ENCODE results near the gene PXDC1. TPM values are rescaled to one million over a fixed set of nuclear protein-coding genes. Genes with fewer than 3 reads are reported as not detected.

The PXDC1 gene
- total and polyA plus RNA-seq, 7 donors: 9.8 to 32.0 (median 22.5) TPM

DNA sequence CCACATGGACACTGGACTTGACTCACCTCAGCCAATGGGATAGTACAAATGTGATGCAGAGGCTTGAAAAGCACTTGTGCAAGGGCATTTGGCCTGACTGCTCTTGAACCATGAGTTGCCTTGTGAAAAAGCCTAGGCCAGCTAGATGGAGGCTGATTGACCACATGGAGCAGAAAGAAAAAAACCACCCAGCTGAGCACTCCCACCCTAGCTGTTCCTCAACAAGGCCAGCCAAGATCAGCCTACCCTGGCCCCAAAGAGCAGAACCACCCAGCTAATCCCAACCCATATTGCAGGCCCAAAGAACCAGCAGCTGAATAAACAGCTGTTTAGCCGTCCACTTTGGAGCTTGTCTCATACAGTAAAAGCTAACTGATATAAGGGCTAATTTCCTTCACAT is 36.7 kb downstream of the PXDC1 start:
- TF ChIP-seq, protein P1, sequence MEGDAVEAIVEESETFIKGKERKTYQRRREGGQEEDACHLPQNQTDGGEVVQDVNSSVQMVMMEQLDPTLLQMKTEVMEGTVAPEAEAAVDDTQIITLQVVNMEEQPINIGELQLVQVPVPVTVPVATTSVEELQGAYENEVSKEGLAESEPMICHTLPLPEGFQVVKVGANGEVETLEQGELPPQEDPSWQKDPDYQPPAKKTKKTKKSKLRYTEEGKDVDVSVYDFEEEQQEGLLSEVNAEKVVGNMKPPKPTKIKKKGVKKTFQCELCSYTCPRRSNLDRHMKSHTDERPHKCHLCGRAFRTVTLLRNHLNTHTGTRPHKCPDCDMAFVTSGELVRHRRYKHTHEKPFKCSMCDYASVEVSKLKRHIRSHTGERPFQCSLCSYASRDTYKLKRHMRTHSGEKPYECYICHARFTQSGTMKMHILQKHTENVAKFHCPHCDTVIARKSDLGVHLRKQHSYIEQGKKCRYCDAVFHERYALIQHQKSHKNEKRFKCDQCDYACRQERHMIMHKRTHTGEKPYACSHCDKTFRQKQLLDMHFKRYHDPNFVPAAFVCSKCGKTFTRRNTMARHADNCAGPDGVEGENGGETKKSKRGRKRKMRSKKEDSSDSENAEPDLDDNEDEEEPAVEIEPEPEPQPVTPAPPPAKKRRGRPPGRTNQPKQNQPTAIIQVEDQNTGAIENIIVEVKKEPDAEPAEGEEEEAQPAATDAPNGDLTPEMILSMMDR (IDR thresholded peaks at IDR 0.05): no peak
- Histone ChIP-seq H3K36me3 (ENCODE audit: insufficient read depth in 1 of 2, low read depth in 1 of 2) (no peaks in the 10 kb centered on the region), H3K27me3 (ENCODE audit: insufficient read depth in 3 of 3, low read length in 2 of 3) (no peaks in the 10 kb centered on the region), H3K4me3 (no peak overlapping the region), H3K27ac (no peak overlapping the region), H3K4me1 (no peaks in the 10 kb centered on the region), H3K9me3 (peaks cover 8% of the 10 kb centered on the region)
- 89 to 100% (median 93%) methylated on average over 1 of the region's 1 CpG for WGBS, 3 donors
- DNase-seq: no peak
- intact Hi-C loops (cut with DNase I): no loop called here
- ATAC-seq: no peak

DNA sequence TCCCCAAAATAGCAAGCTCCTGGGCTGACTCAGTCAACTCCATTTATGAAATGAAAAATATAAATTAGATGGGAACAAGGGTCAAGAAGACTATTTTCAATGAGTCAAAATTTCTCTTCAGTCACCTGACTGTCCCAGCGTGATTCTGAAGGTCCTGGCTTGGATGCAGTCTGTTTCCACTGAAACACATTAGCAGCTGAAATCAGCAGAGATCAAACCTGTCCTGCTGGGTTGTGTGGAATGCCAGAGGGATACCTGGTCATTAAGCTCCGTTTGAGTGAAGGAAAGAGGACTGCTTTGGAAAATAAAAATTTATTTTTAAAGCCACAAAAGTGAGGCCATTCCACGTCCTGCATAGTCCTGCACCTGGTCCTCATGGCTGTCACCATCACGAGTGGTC is 37.4 kb downstream of the PXDC1 start:
- WGBS, 3 donors: 91 to 92% (median 92%) methylated on average over 4 of the region's 4 CpGs
- Histone ChIP-seq H3K27me3 (ENCODE audit: insufficient read depth in 3 of 3, low read length in 2 of 3) (no peaks in the 10 kb centered on the region), H3K9me3 (peaks cover 8% of the 10 kb centered on the region), H3K27ac (no peak overlapping the region), H3K4me1 (no peaks in the 10 kb centered on the region), H3K36me3 (ENCODE audit: insufficient read depth in 1 of 2, low read depth in 1 of 2) (no peaks in the 10 kb centered on the region), H3K4me3 (no peak overlapping the region)
- DNase-seq: no peak
- ATAC-seq: no peak
- intact Hi-C loops (cut with DNase I): no loop called here
- TF ChIP-seq, protein P1 (IDR thresholded peaks at IDR 0.05): no peak

DNA sequence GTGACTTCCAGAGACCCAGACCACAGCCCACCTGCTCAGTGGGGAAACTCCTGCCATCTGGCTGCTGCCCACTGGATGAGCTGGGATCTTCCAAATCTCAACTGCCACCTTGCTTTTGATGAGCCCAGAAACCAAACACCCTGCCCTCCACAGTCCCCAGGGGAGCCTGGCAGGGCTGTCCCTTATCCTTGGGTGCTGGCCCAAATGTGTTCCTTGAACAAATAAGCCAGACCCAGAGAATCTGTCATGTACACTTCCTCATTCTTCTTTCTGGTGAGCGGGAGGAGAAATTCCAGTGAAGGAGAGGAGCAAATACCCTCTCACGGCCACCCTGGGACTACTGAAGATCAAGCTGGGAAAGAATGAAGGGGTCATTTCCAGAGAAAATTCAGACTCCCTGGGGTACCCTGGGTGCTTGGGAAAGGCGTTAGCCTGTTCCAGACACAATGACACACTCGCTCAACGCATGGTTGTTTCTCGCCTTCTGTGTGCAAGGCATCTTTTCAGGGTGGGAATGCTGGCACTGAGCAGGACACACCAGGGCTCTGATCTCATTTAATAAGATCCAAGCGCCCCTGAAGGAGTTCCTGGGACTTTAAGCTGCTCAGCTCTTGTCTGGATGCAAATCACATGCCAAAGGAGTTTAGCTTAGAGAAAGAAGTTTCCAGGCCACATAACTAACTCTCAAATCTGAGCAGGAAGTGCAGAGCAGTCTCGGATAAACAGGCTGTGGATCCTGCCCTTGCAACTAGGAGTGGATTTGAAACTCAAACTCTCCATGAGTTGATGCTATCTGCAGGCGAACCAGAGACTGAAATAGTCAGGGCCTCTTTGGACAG is 38.5 kb downstream of the PXDC1 start:
- no peaks in the 10 kb centered on the region for H3K27me3 ChIP-seq (ENCODE audit: insufficient read depth in 3 of 3, low read length in 2 of 3)
- no peak for DNase-seq
- intact Hi-C loops (cut with DNase I): no loop called here
- H3K4me3 ChIP-seq: no peak overlapping the region
- H3K36me3 ChIP-seq (ENCODE audit: insufficient read depth in 1 of 2, low read depth in 1 of 2): no peaks in the 10 kb centered on the region
- TF ChIP-seq, protein P1 (IDR thresholded peaks at IDR 0.05): no peak
- no peak overlapping the region for H3K27ac ChIP-seq
- peaks cover 8% of the 10 kb centered on the region for H3K9me3 ChIP-seq
- no peaks in the 10 kb centered on the region for H3K4me1 ChIP-seq
- ATAC-seq: no peak
- 84 to 89% (median 89%) methylated on average over 9 of the region's 9 CpGs for WGBS, 3 donors

DNA sequence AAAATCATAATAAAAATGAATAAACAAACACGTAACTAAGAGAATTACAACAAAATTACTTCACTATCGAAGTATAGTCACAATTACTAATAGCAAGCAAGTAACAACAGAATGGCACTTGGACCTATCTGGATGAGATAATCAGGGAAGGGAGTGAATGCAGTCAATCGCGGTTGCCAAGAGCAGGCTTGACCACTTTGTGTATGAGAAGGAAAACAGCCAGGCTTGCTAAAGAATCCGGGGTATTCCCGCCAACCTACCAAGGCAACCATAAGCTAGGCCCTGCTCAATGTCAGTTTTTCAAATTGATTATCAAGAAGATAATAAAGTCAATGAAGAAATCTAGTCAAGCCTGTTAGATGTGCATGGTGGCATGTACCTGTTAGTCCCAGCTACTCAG is 39.7 kb downstream of the PXDC1 start:
- 93 to 94% (median 93%) methylated on average over 6 of the region's 6 CpGs for WGBS, 3 donors
- no peak overlapping the region for H3K27ac ChIP-seq
- ATAC-seq (no peak), DNase-seq (no peak)
- no peaks in the 10 kb centered on the region for H3K27me3 ChIP-seq (ENCODE audit: insufficient read depth in 3 of 3, low read length in 2 of 3)
- H3K9me3 ChIP-seq: peaks cover 8% of the 10 kb centered on the region
- H3K36me3 ChIP-seq (ENCODE audit: insufficient read depth in 1 of 2, low read depth in 1 of 2): no peaks in the 10 kb centered on the region
- H3K4me3 ChIP-seq: no peak overlapping the region
- TF ChIP-seq, protein P1 (IDR thresholded peaks at IDR 0.05): no peak
- H3K4me1 ChIP-seq: no peaks in the 10 kb centered on the region
- intact Hi-C loops (cut with DNase I): no loop called here

DNA sequence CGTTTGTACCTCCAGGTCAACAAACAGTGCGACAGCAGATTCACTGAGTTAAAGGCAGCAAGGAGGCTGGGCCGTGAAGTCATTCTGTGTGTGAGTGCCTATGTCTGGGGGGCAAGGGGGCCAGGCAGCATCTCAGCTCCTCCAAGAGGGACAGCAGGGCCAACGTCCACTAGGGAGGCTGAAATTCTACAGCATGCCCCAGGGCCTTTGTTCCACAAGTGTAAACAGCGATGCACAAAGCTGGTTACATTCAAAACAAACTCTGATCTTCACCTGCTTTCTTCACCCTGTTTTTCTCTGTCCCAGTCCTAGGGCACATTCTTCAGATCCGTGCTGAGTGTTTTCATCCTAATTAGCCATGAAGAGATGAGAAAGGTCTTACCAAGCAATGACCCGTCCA is 41.1 kb downstream of the PXDC1 start:
- intact Hi-C loops (cut with DNase I): no loop called here
- Histone ChIP-seq H3K4me3 (no peak overlapping the region), H3K9me3 (peaks cover 8% of the 10 kb centered on the region), H3K36me3 (ENCODE audit: insufficient read depth in 1 of 2, low read depth in 1 of 2) (no peaks in the 10 kb centered on the region), H3K4me1 (no peaks in the 10 kb centered on the region), H3K27ac (no peak overlapping the region), H3K27me3 (ENCODE audit: insufficient read depth in 3 of 3, low read length in 2 of 3) (no peaks in the 10 kb centered on the region)
- WGBS, 3 donors: 82 to 89% (median 87%) methylated on average over 7 of the region's 7 CpGs
- DNase-seq (no peak), ATAC-seq (no peak)
- TF ChIP-seq, protein P1 (IDR thresholded peaks at IDR 0.05): no peak
